ENCODE data around the gene SLC22A12.

Gene SLC22A12

DNA sequence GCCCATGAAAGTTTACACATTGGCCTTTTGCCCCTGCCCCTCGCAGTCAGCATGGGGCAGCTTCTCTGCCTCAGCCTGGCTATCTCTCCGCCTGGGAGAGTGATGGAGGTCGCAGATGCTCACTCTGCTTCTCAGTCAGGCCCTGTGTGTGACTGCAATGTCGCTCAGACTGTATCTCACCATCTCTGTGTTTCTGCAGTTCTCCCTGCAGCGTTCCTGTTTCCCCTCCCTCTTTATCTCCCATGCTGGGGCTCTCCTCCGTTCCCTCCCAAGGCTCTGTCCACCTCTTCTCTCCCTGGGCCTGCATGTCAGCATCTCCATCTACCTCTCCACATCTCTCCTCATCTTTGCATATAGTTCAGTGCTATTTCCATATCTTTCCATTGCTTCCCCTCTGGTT, 38.1 kb downstream of the SLC22A12 start:
- FAIRE-seq = no peak

DNA sequence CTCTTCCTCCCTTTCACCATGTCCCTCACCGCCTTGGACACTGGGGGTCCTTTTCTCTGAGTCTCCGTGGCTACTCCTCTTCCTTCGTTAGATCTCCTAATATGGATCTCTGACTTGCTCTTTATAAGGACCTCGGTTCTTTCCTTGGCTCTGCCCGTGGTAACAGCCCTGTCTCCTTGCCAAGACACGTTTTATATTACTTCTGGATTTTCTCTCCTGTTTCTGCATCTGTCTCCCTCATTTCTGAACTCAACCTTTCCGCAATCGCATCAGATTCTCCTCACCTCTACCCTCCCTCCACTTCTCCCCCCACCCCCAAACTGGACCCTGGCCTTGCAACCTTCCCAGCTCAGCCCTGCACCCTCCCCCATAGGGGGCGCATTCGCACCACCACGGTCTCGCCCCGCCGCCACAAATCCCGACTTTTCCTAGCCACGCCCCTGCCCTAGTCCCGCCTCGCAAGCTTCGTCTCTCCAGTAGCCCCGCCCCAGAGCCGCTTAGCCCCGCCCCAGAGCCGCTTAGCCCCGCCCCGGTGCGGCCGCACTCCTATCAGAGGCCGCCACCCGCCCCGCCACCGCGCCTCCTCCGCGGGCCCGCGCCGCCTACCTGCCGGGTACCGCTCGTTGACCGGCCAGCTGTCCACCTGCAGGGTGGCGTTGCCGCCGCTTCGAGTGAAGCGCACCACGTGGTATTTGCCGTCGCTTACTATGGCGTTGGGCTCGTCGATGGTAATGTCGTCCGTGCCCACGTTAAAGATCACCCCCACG, 39.0 kb downstream of the SLC22A12 start:
- no peak for FAIRE-seq

DNA sequence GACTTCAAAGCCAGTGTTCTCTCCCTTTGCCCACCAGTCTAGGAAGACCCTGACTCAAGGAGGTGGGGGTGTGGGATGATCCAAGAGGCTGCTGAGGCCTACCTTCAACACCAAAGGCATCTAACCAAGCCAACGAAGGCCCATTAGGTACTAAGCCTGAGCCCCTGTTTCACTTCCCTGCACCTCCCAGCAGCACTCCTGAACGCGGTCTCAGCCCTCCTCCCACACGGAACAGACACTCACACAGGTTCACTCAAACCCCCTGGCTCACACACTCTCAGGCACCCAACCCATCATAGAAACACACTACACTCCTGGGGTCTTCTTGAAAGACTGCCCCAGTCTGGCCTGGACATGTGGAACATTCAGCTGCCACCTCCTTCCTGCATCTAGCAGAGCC, 40.7 kb downstream of the SLC22A12 start:
- no peak for FAIRE-seq

DNA sequence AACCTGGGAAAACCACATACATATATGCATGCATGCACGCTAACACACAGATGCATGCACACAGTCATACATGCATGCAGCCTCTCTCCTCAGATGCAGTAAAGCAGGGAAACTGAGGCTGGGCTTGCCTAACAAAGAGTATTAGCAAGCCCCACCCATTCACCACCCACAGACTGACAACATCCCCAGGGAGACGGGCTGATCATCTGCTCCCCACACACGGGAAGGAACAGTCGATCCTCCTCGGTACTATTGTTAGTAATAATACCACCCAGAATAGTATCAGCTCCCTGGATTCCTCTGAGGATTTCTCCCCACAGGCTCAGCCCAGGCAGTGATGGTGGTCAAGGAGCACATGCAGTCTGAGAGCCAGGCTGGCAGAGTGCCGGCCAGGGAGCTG, 41.2 kb downstream of the SLC22A12 start:
- no peak for FAIRE-seq

DNA sequence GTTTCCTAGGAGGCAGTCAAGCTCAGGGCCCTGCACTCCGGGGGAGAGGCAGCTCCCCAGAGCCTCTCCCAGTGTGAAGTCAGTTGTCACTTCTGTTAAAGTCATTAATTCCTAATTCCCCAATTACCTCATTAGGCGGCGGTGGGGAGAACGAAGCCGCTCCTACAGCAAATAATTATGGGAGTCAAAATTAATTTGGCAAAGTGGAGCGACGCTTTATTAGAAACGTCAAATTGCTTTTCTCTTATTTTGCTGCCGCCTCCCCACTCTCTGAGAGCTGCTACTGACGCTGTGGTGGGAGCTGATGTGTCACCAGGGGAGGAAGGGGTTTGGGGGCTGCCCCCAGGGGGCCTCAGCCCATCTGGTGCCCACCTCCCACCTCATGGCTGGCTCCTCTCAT, 41.6 kb downstream of the SLC22A12 start:
- FAIRE-seq = no peak

DNA sequence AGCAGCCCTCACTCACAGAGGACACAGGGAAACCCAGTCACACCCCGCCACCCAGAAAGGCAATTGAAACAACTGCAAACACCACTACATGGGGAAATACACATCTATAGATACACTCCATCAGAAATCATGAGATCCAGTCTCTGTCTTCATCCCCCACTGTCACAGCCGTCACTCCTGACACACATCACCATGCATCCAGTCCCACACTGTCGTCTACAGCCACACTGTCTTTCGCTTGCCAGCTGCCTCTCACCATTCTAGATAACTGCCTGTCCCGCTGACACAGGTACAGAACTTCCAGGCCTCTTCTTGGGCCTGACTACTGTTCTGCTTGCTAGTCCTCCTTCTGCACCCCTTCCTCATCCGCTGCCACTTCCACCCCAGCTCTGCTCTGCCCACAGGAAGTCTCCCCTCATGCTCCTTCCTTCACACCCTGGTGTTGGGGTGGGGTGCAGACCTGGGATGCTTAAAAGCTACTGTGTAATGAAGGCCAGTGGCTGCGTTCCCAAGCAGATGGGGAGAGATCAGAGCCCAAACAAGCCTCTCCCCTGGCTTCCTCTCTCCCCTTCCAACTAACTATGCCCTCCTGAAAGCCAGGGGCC, 42.6 kb downstream of the SLC22A12 start:
- no peak for FAIRE-seq

DNA sequence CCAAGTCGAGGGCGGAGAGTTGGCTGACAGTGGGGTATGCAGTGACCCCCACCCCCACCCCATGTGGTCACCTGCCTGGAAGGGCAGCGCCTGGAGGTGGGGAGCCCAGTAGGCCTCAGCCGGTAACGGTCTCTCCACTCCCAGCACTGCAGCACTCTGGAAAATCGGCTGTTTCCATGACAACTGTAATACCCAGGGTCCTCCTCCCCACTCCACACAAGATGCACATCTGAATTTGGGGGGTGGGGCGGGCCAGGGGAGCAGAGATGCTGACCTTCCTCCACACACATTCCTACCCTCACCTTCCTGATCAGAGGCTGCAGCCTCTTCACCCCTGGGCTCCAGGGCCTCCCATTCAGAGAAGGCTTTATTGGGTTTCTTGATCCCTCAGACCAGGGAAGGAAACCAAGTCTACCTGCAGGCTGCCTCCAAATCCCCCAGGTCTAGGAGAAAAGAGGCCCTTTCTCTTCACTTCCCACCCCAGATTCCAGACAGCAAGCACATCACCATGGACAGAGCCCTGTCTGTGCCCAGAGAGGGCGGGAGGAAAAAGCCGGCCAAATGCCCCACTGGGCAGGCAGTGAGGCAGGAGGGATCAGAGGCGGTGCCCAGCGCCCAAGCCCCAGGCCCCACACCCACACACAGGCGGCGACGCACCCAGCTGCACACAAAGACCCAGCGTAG, 46.5 kb downstream of the SLC22A12 start:
- FAIRE-seq = no peak

DNA sequence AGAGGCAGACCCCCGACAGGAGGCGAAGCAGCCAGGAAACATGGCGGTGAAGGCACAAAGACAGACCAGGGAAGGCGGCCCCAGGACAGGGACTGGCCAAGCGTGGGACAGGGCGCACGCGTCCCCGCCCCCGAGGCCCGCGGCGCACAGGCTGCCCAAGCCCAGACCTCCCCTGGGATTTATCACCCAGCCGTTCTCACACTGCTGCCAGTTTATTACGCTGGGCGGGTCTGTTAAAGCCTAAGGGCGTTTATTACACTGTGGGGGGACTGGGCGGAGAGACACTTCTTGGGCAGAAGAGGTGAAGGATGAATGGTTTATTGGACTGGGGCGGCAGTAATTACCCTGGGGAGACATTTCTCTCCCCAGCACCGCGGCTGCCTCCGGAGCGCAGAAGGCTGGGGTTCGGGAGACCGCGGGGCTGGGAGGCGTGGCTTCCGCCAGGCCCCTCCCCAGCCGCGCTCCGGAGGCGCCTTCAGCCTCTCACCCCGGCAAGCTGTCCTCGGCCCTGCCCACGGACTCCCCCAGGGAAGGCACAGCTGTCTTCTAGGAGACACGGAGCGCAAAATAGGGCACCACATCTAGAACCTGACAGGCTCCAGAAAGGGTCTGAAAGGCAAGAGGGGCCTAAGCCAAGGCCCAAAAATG, 47.1 kb downstream of the SLC22A12 start:
- FAIRE-seq = no peak

DNA sequence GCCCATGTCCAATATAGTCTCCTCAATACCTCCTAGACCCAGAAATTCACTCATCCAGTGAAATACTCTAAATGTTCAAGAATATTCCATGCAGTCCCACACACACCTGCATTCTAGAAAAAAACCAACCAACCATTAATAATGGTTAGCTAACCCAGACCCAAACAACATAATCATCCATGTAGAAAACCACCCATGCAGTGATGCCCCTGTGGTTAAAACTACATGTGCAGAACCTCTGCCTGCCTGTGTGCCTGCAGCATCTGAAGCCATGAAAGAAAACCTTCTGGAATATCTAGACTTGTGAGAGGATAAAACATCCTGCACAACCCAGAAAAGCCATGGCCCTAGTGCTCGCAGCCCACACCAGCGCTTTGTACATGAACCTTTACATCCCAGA, 47.8 kb downstream of the SLC22A12 start:
- FAIRE-seq = no peak

DNA sequence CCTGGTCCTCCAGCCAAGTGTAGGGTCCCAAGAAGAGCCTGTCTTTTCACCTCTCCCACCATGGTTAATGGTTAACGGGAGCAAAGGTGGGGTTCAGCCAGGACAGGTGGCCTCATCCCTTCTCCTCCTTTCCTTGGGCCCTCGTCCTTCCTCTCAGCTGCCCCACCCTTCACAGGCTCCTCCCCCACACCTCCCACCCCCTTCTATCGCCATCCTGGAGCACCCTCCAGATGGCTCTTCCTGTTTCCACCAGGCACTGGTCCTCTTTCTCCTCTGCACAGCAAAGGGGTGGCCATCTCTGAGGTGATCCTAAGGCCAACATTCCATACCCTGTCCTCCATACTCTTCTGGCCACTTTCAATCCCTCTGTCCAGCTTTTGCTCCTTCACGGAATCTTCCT, 48.9 kb downstream of the SLC22A12 start:
- no peak for FAIRE-seq

DNA sequence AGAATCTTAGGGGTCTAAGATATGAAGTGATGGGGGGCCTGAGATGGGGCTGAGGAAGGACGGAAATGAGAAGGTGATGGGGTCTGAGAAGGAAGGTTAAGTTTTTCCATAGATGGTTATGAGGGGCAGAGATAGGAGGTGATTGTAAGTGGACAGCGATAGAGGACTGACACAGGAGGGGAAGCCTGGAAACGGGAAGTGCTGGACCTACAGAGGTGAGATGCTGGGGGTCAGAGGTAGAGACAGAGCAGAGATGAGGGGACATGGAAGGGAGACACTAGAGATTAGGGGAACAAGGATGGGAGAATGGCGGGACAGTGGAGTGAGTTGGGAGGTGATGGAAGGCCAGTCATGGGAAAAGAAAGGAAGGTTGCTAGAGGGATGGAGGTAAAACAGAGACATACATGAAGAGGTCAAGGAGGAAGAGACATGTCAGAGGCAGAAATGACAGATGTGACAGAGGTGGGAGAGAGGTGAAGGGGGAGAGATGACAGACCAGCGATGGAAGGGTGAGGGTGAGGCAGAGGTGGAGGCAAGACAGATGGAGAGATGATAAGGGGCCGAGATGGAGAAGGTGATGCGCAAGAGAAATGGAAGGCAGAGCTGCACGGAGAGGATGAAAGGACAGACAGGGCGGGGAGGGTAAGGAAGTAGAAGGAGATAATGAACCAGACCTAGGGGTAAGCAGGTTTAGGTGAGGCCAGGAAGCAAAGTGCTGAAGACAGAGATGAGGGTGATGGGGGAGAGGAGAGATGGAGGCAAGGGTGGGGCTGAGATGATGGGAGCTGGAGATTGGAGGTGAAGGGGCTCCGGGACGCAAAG, 50.8 kb downstream of the SLC22A12 start:
- no peak for FAIRE-seq

DNA sequence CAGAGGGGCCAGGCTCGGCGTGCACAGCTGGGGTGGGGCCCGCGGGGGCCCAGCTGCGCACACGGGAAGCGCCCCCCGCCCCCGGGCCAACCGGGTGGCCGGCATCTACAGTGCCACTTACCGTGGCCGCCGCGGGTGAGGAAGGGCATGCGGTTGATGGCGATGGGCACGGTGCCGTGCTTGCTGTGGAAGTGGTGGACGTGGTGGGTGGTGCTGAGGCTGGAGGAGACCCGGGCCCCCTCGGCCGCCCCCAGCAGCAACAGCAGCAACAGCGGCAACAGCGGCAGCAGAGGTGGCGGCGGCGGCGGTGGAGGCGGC, 51.4 kb downstream of the SLC22A12 start:
- FAIRE-seq = no peak

DNA sequence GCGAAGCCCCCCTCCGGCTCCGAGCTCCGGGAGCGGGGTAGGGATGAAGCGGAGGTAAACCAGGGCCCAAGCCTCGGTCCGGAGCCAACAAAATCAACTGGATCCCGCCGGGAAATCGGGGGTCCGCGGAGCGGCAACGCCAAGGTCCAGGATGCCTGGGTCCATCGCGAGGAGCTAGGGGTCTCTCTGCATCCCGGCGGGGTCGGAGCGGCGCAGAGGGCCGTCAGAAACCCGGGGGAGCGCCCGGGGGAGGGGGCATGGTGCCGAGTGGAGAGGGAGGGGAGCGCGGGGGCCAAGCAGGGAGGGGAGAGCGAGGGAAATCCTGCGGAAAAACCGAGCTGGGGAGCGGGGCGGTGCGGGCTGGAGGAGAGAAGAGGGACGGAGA, 51.8 kb downstream of the SLC22A12 start:
- no peak for FAIRE-seq

DNA sequence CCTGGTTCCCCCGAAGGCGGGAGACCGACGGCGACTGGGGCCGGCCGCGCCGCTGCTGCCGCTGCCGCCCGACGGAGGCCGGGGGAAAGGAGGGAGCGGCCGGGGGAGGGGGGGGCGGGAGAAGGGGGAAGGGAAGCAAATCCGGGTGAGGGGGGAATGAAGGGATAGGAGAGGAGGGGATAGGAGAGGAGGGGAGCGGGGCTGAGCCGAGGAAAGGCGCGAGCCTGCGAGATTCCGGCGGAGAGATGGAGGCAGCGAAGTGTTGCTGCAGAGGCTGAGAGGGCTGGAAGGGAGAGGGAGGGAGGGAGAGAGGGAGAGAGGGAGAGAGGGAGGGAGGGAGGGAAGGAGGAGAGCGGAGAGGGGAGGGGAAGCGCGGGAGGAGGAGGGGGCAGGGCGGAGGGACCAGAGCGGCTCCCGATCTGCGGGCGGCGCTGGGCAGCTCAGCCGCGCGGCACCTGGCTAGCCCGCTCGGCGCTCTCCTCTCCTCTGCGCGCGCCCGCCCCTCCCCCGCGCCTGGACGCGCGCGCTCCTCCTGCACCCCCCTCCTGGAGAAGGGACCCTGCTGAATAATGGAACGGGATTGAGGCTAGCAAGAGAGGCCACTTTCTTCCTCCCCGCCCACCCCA, 52.3 kb downstream of the SLC22A12 start:
- no peak for FAIRE-seq

DNA sequence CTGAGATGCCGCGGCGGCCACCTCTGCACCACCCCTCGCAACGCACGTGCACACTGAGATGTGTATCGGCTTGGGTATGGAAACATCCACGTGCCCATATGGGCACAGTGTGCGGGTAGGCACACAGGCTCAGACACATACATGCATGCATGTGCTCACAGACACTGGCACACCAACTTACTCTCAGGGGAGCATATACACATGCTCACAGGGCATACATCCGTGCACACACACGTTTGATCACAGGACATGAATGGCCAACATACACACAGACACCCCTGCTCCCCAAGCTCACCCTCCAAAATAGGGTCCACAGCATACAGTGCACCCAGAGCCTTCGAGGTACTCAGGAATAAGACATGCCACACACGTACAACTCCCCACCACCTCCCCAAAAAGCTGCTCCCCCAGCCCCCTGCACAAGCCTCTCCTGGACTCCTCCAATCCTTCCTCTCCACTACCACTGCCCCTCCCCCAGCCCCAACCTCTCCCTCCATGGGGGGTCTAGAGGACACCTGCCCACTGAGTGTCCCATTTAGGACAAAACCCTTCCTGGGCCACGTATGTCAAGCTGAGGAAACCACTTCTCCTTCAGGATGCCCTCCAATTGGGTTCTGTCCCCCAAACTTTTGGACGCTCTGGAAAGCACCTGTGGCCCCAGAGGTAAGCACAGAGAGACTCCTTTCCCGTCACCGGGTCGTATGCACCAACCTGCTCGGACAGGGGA, 53.1 kb downstream of the SLC22A12 start:
- FAIRE-seq = no peak

DNA sequence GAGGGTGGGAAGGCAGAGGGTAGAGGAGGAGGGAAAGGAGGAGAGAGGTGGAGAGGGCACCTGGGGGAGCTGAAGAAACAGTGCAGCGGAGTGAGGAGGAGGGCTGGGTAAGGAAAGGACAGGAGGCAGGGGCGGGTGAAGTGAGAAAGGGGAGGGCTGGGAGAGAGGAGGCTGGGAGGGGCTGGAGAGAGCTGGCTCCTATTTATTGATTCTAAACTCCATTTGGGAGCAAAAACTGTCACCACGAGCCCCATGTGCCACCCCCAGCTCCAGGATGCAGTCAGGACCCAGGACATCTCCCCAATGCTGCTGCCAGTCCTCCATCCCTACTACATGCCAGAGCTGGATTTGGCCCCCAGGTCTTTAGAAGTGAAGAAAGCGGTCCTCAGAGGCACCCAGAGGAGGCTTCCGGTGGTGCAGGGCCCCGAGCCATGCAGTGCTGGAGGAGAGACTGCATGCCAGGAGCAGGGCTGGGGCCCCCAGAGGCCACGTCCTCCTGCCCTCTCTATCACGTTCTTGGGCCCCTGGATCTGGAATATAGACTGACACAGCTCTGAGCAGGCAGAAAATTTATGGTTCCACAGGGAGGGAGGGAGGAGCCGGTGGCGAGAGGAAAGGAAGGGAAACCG, 53.7 kb downstream of the SLC22A12 start:
- no peak for FAIRE-seq

DNA sequence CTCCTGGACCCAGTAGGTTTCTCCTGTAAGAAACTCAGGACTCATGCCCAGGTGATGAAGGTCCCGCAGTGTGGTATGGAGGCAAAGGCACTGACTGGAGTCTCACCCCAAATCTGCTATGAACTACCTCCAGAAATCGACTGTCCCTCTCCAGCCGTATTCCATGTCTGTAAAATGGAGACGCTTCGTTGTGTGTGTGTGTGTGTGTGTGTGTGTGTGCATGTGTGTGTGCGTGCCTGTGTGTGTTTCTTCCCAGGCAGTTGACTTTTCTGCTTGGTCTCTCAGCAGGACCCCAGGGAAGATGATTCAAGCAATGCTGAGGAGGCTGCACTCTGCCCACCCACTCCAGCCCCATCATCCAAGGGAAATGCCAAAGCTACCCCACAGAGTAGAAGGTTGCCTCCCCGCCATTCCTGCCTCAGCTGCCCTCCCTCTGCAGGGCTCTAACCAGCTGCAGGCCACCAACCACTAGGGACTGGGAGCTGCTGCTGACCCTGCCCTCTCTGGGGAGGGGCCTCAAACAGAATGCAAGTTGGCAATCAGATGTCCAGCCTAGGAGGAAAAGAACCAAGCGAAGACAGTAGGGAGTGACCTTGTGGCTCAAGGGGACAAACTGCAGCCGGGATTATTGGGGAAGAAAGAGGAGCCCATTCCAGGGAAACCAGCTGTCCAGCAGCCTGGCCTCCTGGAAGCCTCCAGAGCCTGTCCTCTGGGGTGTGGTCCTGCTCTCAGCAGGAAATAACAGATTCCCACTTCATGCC, 56.2 kb downstream of the SLC22A12 start:
- no peak for FAIRE-seq

DNA sequence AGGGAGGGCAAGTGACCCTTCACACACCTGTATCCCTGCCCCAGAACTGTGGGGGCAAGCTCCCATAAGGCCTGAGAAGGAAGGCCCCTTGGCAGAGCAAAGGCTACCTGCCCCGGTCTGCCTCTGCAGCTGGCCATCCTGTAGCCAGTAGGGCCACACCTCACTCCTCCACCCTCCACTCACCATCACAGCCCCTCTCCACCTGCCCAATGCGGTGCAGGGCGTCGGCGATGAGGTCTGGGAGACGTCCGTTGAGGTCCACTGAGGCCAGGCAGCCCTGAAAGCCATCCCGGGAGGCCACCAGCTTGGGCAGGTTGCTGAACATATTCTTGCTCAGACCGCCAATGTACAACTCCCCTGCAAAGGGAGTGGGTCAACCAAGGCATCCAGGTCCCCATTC, 57.5 kb downstream of the SLC22A12 start:
- no peak for FAIRE-seq

DNA sequence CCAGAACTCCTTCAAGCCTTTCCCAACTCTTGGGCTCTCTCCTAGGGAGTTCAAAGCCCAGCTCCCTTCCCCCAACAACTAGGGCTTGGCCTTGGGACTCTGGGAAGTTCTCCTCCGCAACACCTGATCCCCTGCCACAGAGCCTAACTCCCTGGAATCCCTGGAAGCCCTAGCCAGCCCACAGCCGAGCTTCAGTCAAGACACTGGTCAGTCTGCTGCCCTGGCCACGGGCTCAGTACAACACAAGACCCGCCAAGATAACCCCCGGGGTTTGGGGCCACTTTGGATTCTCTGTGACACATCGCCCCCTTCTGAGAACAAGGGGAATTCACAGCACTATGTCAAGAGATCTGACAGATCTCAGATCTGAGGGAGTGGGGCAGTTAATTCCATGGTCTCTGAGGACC, 58.3 kb downstream of the SLC22A12 start:
- FAIRE-seq = no peak

DNA sequence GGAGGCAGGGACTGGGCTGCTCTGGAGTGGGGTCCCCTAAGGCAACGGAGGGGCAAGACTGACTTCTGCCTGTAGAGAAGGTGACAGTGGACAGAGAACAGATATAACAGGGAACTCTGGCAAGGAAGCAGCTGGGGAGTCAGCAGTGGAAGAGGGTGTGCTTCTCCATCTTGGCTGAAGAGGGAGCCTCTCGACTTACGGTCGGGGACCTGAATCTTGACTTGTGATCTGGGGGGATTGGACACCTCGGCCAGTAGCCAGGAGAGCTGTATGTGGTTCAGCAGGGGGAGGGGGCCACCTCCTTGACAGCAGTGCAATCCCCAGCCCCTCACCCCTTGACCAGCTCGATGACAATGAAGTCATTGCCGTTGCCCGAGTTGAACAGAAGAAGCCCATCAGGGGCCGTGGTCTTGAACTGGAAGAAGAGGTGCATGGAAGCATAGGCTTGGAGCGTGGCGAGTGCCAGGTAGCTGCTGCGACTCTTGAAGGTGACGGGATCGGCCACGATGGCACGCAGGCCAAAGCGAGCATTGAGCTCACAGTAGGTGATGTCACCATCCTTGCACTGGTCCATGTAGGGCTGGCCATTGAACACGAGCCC, 60.0 kb downstream of the SLC22A12 start:
- FAIRE-seq = no peak
